M059J (cell line): ENCODE measurements around the gene TAAR2. TPM values are rescaled to one million over a fixed set of nuclear protein-coding genes. Genes with fewer than 3 reads are reported as not detected.

Experiments used
- total RNA-seq: library from RNA; depleted of rRNA; stranded (reverse); fragments of >200 nt; shearing (Covaris generic); gene quantifications from 2 replicates; pipeline ENCODE4 v1.2.3, GENCODE V29; 2014; rRNA removed

The TAAR2 gene
- total RNA-seq, 1 experiment from 2014 or later: not detected

Other genes starting within 250 kb of the TAAR2 start
- gene MOXD1, start 222.8 kb downstream of the TAAR2 start, total RNA-seq: 170 and 207 TPM in 2 replicates
- 30.5 and 45.7 TPM in 2 replicates for gene STX7, start 111.2 kb downstream of the TAAR2 start, total RNA-seq
- not detected in 2 replicates for gene TAAR9, start 86.0 kb downstream of the TAAR2 start, total RNA-seq
- gene TAAR8, start 71.6 kb downstream of the TAAR2 start, total RNA-seq: not detected in 2 replicates
- not detected in 2 replicates for gene TAAR6, start 54.0 kb downstream of the TAAR2 start, total RNA-seq
- not detected in 2 replicates for gene TAAR5, start 34.5 kb downstream of the TAAR2 start, total RNA-seq
- gene TAAR1, start 34.9 kb upstream of the TAAR2 start, total RNA-seq: not detected in 2 replicates
- gene VNN1, start 89.8 kb upstream of the TAAR2 start, total RNA-seq: 0.20 TPM in 1 of 2 replicates, not detected in the other
- 0.32 and 1.9 TPM in 2 replicates for gene VNN2, start 133.6 kb upstream of the TAAR2 start, total RNA-seq
- gene SLC18B1, start 174.4 kb upstream of the TAAR2 start, total RNA-seq: 13.8 and 19.4 TPM in 2 replicates
- gene RPS12, start 190.3 kb upstream of the TAAR2 start, total RNA-seq: 1,221 and 1,446 TPM in 2 replicates